T-helper 1 cell (primary cell): ENCODE measurements around the gene PANX2.

ENCODE experiments used
- DNase-seq, 5 donors: peaks; one replicate each; pipeline ENCODE4 v3.0.0-alpha.2; 2012 to 2020

The PANX2 gene

DNA sequence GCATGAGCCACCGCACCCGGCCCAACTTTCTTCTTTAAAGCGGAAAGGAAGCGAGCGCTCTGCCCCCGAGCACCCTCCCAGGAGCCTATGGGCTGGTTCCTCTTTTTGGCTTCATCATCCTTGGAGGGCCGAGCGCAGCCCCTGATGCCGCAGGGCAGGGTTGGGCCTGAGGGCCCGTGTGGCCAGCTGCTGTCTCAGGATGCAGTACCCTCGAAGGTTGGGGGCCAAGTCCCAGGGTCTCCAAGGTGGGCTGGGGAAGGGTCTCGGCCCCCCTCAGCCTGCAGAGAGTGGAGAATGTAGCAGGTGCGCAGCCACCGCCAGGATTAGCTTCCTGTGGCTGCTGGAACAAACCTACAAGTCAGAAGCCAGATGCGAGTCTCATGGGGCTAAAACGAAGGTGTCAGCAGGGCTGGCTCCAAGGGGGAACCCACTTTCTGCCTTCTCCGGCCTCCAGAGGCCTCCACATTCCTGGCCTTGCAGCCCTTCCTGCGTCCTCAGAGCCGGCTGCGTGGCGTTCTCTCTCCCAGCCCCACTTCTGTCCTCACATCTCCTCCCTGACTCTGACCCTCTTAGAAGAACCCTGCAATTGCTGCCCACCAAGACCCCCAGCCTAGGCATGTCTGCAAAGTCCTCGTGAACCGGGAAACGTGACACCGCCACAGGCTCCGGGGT lies 2.9 kb downstream of the PANX2 start:
- peak in 1 of 5 donors; percentile 4 for DNase-seq

DNA sequence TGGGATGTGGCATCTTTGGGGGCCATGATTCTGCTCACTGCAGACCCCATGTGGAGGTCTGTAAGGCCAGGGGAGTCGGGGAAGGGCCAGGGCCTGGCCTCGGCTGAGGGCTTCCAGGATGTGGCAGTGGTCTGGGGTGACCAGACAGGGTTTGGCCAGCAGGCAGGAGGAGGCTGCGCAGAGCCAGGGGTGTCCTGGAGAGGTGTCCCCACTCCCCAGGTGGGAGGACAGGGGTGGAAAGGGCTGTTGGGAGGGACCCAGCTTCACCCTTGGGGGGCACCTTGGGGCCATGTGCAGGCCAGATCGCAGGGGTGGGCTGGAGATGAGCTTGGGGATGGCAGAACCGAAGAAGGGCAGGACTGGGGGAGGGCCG lies 3.4 kb downstream of the PANX2 start:
- no peak for DNase-seq

DNA sequence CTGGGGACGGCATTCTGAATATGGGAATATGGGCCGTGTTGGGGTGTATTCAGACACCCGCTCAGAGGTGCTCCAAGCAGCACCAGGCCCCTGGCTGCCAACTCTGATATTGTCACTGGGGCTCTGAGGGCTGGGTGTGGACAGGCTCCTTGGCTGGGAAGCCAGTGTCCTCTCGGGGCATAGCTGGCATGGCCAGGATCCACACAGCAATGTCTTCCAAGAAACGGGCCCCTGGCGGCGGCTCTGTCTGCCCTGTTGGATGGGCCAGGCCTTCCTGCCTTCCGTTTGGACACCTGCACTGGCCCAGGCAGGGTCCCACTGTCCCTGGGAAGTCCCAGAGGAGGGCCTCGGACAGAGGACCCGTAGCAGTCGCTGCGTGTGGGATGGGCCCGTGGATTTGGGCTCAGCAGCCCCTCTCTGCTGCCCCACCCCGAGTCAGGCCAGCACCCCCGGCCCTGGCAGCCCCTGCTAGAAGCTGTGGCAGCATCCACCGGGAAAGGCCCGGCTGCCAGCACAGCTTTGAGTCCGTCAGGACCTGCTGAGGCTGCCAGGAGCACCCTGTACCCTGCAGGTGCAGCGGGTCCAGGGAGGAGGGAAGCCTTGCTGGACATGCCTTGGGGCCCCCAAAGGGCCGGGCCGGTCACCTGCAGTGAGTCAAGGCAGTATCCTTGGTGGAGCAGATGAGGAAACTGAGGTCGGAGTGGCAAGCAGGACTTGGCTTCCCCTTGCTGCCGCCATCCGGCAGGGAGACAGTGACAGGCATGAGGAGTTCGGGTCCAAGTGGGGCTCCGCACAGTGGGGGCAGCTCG lies 4.1 kb downstream of the PANX2 start:
- no peak for DNase-seq

DNA sequence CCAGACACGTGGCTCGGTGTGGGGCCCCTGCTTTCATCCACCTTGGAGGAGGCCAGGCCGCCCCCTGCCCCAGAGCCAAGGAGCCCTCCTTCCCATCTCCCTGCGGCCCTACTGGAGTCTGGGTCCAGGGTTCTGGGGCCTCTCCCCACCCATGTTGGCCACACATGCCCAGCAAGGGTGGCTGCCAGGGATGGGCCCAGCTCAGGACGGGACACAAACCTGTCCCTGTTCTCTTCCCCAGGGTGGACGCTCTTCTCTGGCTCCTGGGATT lies 4.6 kb downstream of the PANX2 start:
- peak in 1 of 5 donors; percentile 4 for DNase-seq

DNA sequence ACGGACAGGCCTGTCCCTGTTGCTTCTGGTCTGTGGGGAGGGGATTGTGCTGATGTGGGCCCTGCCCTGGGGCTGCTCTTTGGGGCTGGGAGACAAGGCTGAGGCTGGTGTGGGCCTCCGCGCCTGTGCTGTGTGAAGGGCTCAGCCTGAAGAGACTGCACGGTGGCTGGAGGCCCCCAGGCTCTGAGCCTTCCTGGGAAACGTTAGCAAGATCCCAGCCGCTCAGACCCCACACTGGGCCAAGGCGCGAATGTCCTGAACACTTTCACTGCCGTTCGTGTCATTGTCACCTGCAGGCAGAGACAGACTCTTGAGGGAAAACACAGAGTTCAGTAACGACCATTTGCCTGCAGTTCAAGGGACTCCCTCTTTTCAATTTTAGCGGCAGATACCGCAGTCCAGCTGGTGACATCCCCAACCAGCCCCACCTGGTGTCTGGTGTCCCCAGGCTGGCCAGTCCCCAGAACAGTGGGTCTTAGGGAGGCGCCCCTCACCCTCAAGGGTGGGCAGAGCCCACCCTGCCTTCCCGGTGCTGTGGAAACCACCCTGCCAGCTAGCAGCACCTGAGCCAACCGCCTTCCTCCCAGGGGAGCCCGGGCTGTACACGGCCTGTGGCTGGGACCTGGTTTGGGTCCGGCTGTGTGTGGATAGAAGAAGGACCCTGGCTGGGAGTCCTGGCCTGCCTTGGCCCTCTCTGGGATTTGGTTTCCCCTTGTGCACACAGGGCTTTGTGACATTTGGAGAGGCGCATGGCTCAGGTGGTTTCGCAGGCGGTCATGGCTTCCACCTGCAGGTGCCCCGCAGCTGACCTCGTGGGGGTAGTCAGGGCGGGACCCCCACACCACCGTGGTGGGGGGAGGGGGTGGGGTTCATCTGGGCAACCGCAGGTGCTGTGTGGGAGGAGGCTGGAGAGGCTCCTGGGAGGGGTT lies 5.7 kb downstream of the PANX2 start:
- peak in 2 of 5 donors; percentile 4 to 6 for DNase-seq

DNA sequence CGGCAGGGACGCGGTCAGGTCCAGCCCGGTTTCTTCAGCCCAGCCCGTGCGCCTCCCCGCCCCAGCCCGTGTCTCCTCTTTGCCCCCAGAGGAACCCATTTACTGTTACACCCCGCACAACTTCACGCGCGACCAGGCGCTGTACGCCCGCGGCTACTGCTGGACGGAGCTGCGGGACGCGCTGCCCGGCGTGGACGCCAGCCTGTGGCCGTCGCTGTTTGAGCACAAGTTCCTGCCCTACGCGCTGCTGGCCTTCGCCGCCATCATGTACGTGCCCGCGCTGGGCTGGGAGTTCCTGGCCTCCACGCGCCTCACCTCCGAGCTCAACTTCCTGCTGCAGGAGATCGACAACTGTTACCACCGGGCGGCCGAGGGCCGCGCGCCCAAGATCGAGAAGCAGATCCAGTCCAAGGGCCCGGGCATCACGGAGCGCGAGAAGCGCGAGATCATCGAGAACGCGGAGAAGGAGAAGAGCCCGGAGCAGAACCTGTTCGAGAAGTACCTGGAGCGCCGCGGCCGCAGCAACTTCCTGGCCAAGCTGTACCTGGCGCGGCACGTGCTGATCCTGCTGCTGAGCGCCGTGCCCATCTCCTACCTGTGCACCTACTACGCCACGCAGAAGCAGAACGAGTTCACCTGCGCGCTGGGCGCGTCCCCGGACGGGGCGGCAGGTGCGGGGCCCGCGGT lies 6.5 kb downstream of the PANX2 start:
- peak in 2 of 5 donors; percentile 4 to 10 for DNase-seq

DNA sequence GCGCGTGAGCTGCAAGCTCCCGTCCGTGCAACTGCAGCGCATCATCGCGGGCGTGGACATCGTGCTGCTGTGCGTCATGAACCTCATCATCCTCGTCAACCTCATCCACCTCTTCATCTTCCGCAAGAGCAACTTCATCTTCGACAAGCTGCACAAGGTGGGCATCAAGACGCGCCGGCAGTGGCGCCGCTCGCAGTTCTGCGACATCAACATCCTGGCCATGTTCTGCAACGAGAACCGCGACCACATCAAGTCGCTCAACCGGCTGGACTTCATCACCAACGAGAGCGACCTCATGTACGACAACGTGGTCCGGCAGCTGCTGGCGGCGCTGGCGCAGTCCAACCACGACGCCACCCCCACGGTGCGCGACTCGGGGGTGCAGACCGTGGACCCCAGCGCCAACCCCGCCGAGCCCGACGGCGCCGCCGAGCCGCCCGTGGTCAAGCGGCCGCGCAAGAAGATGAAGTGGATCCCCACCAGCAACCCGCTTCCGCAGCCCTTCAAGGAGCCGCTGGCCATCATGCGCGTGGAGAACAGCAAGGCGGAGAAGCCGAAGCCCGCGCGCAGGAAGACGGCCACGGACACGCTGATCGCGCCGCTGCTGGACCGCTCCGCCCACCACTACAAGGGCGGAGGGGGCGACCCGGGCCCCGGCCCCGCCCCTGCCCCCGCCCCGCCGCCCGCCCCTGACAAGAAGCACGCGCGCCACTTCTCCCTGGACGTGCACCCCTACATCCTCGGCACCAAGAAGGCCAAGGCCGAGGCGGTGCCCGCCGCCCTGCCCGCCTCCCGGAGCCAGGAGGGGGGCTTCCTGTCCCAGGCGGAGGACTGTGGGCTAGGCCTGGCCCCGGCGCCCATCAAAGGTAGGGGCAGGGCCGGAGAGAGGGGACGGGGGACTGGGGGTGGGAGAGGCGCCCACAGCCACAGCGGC lies 7.3 kb downstream of the PANX2 start:
- DNase-seq: peak in 2 of 5 donors; percentile 2 to 12

DNA sequence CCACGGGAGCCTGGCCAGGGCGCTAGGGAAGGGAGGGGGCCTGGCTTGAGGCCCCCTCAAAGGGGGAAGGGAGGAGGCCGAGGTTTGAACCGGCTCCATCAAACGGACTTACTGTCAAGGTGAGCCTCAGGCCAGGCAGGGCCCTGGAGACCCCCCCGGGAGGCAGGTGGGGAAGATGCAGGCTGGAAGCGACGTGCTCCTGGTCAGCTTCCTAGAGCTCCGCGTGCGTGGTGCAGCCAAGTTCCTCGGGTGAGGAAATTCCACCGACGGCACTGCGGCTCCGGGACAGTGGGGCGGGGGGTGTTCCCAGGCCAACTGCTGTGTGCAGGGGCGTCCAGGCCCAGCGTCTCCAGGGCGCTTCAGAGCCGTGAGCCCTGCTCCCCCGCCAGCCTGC lies 7.9 kb downstream of the PANX2 start:
- DNase-seq: no peak

DNA sequence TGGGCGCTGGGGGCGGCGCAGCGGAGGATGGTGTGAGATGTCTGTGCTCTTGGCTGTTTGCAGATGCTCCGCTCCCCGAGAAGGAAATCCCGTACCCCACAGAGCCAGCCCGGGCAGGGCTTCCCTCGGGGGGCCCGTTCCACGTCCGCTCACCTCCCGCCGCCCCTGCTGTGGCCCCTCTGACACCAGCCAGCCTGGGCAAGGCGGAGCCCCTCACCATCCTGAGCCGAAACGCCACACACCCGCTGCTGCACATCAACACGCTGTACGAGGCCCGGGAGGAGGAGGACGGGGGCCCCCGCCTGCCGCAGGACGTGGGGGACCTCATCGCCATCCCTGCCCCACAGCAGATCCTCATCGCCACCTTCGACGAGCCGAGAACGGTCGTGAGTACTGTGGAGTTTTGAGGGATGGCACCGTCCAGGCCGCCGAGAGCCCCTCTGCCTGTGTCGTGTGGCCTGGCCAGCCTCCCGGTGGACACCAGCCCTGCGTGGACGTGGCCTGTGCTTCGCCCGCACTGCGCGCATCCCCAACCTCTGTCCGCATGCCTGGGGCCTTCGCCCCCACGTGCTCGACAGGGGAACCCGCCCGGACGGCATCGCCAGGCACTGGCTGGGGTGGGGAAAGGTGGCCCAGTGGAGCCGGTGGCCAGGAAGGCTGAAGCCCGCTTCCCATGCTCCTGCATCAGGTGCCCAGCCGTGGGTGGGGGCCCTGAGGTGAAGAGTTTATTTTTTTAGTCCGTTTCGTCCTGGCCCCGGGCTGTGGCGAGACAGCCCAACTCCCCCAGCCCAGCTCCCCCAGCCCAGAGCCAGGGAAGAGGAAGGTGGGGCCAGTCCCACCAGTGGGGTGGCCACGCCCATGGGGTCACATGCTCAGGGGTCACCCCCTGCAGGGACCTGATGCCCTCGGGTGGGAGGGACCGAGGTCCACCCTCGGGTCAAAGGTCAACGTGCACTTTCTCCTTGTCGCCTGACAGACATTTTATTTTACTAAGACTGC lies 8.6 kb downstream of the PANX2 start:
- no peak for DNase-seq

DNA sequence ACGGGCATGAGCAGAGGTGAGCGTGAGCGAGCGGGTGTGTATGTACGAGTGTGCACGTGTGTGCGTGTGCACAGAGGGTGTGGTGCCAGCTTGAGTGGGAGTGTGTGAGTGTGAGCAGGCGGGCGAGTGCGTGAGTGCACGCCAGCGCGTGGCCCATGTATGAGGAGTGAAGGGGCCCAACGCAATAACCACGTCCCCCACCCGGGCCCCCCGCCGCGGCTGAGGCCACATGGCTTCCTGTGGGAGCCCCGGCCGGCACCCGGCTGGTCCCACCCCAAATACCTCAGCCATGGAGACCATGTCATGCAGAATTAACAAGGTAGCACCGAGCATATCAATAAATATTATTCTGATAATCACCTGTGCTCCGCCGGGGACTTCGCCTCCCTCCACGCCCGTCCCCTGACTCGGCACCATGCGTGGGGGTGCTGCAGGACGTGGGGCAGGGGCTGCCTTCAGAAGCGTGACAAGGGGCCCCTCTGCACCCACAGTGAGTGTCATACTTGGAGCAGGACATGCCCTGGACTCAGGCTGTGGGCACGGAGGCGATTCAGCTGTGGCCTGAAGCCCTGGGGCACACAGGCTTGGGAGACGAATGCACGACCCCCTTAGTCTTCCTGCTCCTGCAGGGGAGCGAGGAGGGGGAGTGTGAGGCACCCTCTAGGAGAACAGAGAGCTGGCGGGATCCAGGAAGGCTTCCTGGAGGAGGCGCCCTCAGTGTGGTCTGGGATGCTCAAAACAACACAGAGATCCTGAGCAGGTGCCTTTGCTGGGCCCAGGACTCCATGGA lies 9.6 kb downstream of the PANX2 start:
- no peak for DNase-seq

DNA sequence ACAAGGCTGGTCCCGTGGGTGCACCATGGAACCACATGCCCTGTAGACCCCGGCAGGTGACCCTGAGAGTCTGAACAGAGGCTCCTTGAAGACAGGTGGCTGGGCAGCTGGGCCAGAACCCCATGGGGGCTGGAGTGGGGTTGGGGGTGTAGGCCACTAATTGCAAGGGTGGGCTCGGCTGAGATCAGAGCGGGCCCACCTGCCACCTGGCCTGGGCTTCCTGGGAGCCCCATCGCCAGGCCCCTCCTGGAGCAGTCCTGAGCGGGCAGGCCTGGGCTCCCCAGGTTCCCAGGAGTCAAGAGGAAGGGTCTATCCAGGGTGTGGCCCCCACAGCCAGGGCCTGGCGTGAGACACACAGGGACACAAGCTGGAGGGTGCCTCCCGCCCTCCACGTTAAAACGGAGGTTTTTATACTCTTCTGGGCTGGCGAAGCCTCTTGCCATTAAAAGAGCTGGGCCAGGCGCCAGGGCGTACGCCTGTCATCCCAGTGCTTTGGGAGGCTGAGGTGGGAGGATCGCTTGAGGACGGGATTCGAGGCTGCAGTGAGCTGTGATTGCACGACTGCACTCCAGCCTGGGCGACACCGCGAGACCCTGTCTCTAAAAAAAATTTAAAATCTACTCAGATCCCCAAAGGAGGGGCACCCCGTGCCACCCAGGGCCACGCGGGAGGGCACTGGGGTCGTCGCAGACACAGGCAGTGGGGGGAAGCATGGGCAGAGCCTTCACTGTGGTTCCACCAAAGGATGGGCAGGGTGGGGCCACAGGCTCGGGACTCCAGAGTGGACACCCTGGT lies 10.4 kb downstream of the PANX2 start:
- peak in 1 of 5 donors; percentile 12 for DNase-seq

DNA sequence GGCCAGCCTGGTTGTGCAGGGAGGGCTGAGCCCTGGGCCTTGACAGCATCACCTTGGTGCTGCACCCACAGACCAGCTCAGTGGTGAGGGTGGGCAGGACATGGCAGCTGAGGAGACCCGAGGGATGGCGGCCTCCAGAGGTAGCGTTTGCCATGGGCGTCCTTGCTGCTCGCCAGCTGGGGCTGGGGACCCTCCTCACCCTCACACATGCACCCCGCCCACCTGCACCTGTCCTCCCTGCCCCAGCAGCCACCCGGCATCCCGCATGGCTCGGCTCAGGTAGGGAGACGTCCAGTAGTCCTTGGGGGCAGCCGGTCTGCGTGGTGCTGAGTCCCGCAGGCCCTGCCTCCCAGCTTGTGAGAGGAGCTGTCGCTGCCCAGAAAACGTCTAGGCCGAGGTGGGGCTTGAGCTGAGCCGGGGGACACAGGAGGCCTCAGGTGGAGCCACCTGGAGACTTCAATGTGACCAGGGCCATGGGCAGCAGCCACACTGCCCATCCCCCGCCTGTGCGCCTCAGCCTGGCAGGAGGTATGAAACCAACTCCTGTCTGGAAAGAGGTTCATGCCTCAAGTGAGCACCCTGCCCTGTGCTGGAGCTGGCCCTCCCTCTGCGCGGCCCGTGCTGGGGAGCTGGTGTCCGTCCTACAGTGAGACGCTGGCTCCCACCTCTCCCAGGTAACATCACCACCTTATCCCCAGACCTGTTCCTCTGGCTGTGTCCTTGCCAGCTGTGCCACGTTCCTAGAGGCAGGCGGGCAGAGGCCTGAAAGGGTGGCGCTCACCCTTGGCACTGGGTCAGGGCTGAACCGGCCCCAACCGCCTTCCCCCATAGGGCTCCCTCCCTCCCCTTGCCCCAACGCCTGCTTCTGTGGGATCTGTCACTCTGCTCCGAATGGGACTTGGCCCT lies 11.9 kb downstream of the PANX2 start:
- DNase-seq: no peak

DNA sequence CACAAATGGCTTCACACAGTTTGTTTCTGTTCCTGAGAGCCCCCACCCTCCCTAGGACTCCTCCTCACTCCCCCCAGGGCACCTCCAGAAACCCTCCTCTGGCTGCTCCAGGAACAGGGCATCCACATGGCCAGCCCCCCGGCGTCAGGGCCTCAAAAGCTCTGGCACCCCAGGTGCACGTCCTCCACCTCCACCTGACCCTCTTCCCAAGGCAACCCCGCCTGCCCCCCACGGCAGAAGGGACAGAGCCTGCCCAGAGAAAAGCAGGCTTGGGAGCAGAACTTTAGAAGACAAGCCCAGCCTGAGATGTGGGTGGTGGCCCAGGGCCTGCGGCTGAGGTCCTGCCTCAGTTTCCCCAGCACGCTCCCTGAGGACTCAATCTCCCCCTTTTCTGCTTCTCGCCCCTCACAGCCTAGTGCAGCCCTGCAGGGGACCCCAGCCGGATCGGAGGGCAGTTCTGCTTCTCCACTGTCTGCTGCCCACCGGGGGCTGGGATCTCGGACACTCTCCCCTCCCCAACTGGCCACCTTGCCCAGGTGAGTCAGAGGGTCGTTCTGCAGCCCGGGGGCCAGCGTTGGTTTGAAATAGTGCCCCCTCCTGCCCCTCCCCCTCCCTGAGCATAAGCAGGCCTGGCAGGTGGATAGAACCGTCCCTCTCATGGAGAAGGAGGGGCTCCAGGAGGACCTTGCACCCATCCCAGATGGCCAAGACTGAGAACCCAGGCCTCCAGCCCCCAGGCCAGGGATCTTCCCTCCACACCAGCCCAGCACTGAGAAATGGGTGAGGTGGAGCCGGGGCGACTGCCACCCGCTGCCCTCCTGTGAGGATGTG lies 12.8 kb downstream of the PANX2 start:
- DNase-seq: peak in 1 of 5 donors; percentile 4

DNA sequence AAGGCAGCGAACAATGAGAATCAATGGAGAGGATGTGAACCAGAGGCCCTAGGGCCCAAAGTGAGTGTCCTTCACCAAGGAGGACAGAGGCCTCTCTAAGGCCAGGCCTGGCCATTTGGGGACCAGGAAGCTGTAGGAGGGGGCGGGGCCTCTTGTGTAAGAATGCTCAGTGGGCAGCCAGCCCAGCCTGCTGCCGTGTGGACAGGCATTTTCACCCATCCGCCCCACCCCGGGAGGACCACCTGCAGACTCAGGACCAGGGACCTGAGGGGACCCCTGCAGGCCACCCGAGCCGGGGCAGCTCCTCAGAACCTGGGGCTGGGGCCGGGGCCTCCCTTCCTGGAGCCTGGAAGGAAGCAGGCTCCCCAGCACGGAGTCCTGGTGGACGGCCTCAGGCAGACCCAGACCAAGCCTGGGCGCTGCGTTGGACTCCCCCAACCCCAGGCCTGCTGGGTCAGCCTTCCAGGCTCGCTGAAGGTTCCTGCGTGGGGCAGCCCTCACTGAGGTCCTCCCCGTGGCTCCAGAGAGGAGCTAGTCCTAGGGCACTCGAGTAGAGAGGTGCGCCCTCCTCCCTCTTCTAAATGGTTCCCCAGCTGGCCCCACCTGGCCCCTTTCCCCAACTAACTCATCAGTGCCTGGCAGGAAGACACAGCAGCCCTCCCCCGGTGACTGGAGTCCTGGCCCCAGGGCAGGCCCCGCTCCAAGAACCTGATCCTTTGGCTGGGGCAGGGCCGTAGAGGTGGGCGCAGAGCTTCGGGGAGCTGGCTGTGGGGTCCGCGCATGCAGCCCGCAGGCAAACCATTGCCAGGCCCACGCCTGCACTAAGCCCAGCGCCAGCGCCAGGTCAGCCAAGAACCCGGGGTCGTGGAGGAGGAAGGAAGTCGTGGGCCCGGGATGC lies 13.7 kb downstream of the PANX2 start:
- peak in 1 of 5 donors; percentile 6 for DNase-seq

DNA sequence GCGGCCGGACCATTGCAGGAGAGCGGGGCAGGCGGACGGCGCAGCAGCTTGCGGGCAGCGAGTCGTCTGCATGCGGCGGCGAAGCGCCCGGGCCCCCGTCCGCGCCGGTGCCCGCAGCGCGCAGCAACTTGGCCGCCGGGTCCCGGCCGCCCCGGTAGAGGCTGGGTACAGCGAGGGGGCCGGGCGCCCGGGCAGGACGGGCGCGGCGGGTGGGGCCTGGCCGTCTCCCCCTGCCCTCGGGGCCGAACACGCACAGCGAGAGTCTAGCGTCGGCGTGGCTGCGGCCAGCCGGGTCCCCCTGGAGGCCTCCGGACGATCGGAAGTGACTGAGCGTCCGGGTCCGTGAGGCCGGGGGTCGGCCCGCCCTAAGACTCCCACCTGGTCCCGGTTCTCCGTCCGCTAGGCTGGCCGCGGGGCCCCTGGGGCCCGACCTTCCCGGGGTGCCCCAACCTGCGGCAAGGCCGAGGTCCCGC lies 14.4 kb downstream of the PANX2 start:
- DNase-seq: no peak
